ENCODE data around the gene PUSL1. TPM values are rescaled to one million over a fixed set of nuclear protein-coding genes. Genes with fewer than 3 reads are reported as not detected.

Gene PUSL1
- total RNA-seq, result 11.9 and 12.6 TPM in 2 replicates

GRCh38 chr1:1307923-1308755 lies at the start of gene PUSL1, which contains the start of gene ACAP3:
TSS of gene PUSL1 (plus strand) at chr1:1308597. CDS start at chr1:1308644, 47 bp downstream.
TSS of gene ACAP3 (minus strand) at chr1:1307930. CDS start at chr1:1307815, 115 bp downstream.
- ATAC-seq (ENCODE audit: low read depth), result peak; percentile 68
- CTCF ChIA-PET, result no interaction called here

GRCh38 chr1:1259119-1259488 lies 49.3 kb upstream of the PUSL1 start:
- no peak for TF ChIP-seq CTCF (IDR thresholded peaks at IDR 0.05)
- Mint-ChIP-seq H3K4me3 (no peak overlapping the region), H3K36me3 (ENCODE audit: low read depth) (peaks cover 69% of the 10 kb centered on the region), H3K27me3 (no peaks in the 10 kb centered on the region), H3K27ac (no peak overlapping the region), H3K4me1 (peaks cover 16% of the 10 kb centered on the region), H3K9me3 (no peaks in the 10 kb centered on the region)
- intact Hi-C loops (cut with micrococcal nuclease), result no loop called here
- ATAC-seq (ENCODE audit: low read depth) (no peak), DNase-seq (no peak)
- POLR2A ChIA-PET, result no interaction called here
- CTCF ChIA-PET, result no interaction called here

More at GRCh38 chr1:1307923-1308755, at the start of gene PUSL1, which contains the start of gene ACAP3:
- peak within 1 kb of the TSS; percentile 86 for H3K4me3 Mint-ChIP-seq
- peak within 1 kb of the TSS; percentile 87 for H3K27ac Mint-ChIP-seq
- peak; percentile 88 for DNase-seq
- H3K27me3 Mint-ChIP-seq, result no peaks in the 10 kb centered on the region
- H3K36me3 Mint-ChIP-seq (ENCODE audit: low read depth), result peaks cover 13% of the 10 kb centered on the region
- no peaks in the 10 kb centered on the region for H3K9me3 Mint-ChIP-seq
- peaks cover 38% of the 10 kb centered on the region for H3K4me1 Mint-ChIP-seq
- intact Hi-C loops (cut with micrococcal nuclease), result loop anchor here (1.0 to 10.0 kb wide), 10 partner anchors 16 to 587 kb away; partner anchors contain the start of genes AURKAIP1, C1orf159, CCNL2 and CPTP
- TF ChIP-seq CTCF (IDR thresholded peaks at IDR 0.05), result no peak
- POLR2A ChIA-PET, result no interaction called here

GRCh38 chr1:1259540-1259939 lies 48.9 kb upstream of the PUSL1 start:
- intact Hi-C loops (cut with micrococcal nuclease), result no loop called here
- Mint-ChIP-seq H3K4me1 (peaks cover 16% of the 10 kb centered on the region), H3K4me3 (no peak overlapping the region), H3K36me3 (ENCODE audit: low read depth) (peaks cover 70% of the 10 kb centered on the region), H3K27me3 (no peaks in the 10 kb centered on the region), H3K27ac (peak overlapping the region; percentile 14), H3K9me3 (no peaks in the 10 kb centered on the region)
- ChIA-PET CTCF (interaction anchor here (1.9 kb wide), 1 partner anchor 137 kb away, joined by 7 read pairs; no protein-coding TSS in a partner anchor), POLR2A (no interaction called here)
- no peak for TF ChIP-seq CTCF (IDR thresholded peaks at IDR 0.05)
- ATAC-seq (ENCODE audit: low read depth), result no peak
- no peak for DNase-seq

GRCh38 chr1:1259951-1260600 lies 48.3 kb upstream of the PUSL1 start:
- Mint-ChIP-seq H3K27me3 (no peaks in the 10 kb centered on the region), H3K36me3 (ENCODE audit: low read depth) (peaks cover 68% of the 10 kb centered on the region), H3K4me1 (peaks cover 16% of the 10 kb centered on the region), H3K9me3 (no peaks in the 10 kb centered on the region), H3K27ac (peak overlapping the region; percentile 14), H3K4me3 (no peak overlapping the region)
- ATAC-seq (ENCODE audit: low read depth) (peak; percentile 40), DNase-seq (no peak)
- ChIA-PET POLR2A (interaction anchor here (0.8 to 1.0 kb wide), 2 partner anchors 10 to 196 kb away, joined by 3 to 4 read pairs; no protein-coding TSS in a partner anchor), CTCF (interaction anchor here (1.2 to 1.9 kb wide), 2 partner anchors 10 to 138 kb away, joined by 3 to 7 read pairs; no protein-coding TSS in a partner anchor)
- no peak for TF ChIP-seq CTCF (IDR thresholded peaks at IDR 0.05)
- intact Hi-C loops (cut with micrococcal nuclease), result no loop called here

Data from activated B cell treated with CpG ODN at 0.5 μM for 24 hours (primary cell).